ENCODE data around the gene FAM107B. TPM values are rescaled to one million over a fixed set of nuclear protein-coding genes. Genes with fewer than 3 reads are reported as not detected.

The FAM107B gene
- total and polyA plus RNA-seq, 2 of the 13 experiments (the other 11 are each of a cell fraction or from before 2014, with no cell fraction given): 15.7 to 24.8 TPM

GRCh38 chr10:14753441-14753840 lies 21.3 kb downstream of the FAM107B start:
- ChIA-PET POLR2A (no interaction called here), CTCF (ENCODE audit: low intra/inter-chr PET ratio, low total read pairs) (no interaction called here)
- Histone ChIP-seq H3K36me3 (replicated peaks in 1 of 2; ENCODE audit: control insufficient read depth in 1 of 2, insufficient read depth in 2 of 2, low read length in 2 of 2) (no peaks in the 10 kb centered on the region), H3K4me3 (replicated peaks in 1 of 3; ENCODE audit: insufficient read depth in 1 of 3, low read depth in 2 of 3, low read length in 3 of 3) (no peak overlapping the region), H3K27ac (ENCODE audit: extremely low read length, insufficient read depth, low read length) (no peak overlapping the region), H3K4me2 (ENCODE audit: low read depth, low read length) (no peak overlapping the region), H3K9me3 (ENCODE audit: low read length) (no peaks in the 10 kb centered on the region), H2AFZ (ENCODE audit: low read length) (no peak overlapping the region), H3K9ac (ENCODE audit: insufficient read depth, low read depth, low read length) (no peak overlapping the region), H4K20me1 (ENCODE audit: insufficient read depth, low read length) (no peaks in the 10 kb centered on the region), H3K4me1 (ENCODE audit: insufficient read depth, low read length) (peaks cover 10% of the 10 kb centered on the region), H3K79me2 (ENCODE audit: insufficient read depth, low read length) (no peaks in the 10 kb centered on the region), H3K27me3 (ENCODE audit: control insufficient read depth in 1 of 2, insufficient read depth in 2 of 2, low read length in 2 of 2) (peaks cover 0 to 7% of the 10 kb centered on the region in 2 experiments; a peak in 1 of 5 replicates)
- TF ChIP-seq HMGXB3 (CRISPR knock-in tag; IDR thresholded peaks at IDR 0.05; ENCODE audit: borderline replicate concordance): no peak
- TF ChIP-seq RELA (CRISPR knock-in tag; IDR thresholded peaks at IDR 0.05): no peak
- no peak for TF ChIP-seq SIX4 (CRISPR knock-in tag; IDR thresholded peaks at IDR 0.05)
- no peak for TF ChIP-seq PHF21A (CRISPR knock-in tag; IDR thresholded peaks at IDR 0.05)
- TF ChIP-seq SOX13 (IDR thresholded peaks at IDR 0.05): no peak
- no peak for TF ChIP-seq SOX13 (CRISPR knock-in tag; conservative IDR thresholded peaks at IDR 0.05 in 1 of 2, IDR thresholded peaks at IDR 0.05 in 1 of 2)
- TF ChIP-seq, protein P1, sequence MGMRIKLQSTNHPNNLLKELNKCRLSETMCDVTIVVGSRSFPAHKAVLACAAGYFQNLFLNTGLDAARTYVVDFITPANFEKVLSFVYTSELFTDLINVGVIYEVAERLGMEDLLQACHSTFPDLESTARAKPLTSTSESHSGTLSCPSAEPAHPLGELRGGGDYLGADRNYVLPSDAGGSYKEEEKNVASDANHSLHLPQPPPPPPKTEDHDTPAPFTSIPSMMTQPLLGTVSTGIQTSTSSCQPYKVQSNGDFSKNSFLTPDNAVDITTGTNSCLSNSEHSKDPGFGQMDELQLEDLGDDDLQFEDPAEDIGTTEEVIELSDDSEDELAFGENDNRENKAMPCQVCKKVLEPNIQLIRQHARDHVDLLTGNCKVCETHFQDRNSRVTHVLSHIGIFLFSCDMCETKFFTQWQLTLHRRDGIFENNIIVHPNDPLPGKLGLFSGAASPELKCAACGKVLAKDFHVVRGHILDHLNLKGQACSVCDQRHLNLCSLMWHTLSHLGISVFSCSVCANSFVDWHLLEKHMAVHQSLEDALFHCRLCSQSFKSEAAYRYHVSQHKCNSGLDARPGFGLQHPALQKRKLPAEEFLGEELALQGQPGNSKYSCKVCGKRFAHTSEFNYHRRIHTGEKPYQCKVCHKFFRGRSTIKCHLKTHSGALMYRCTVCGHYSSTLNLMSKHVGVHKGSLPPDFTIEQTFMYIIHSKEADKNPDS (CRISPR knock-in tag; IDR thresholded peaks at IDR 0.05): no peak
- no peak for TF ChIP-seq ZNF225 (CRISPR knock-in tag; IDR thresholded peaks at IDR 0.05)
- TF ChIP-seq ZNF335 (CRISPR knock-in tag; IDR thresholded peaks at IDR 0.05): no peak
- no peak for TF ChIP-seq BCLAF1 (IDR thresholded peaks at IDR 0.05)
- in situ Hi-C loops (cut with HindIII; ENCODE audit: extremely low pct_ligation_motif_present, low pct_unique_long_range_greater_than_20kb): no loop called here
- ATAC-seq (no peak), DNase-seq (ENCODE audit: low spot score) (no peak), FAIRE-seq (no peak)
- no TSS peak for BruUV-seq (replicated peaks)
- WGBS (ENCODE audit: low lambda C conversion rate): 3% methylated on average over 1 of the region's 1 CpG
- intact Hi-C loops (cut with micrococcal nuclease; ENCODE audit: unreplicated experiment): no loop called here
